Astrocyte of the cerebellum (primary cell): ENCODE data around the gene NHS.

ENCODE experiments used
- DNase-seq: peaks from one replicate; pipeline ENCODE4 v3.0.0-alpha.2; 2011; ENCODE audit warnings: low read depth
- H3K4me3 ChIP-seq: 2 replicates; pipeline ENCODE4 v1.5.1; 2011; ENCODE audit warnings: mild to moderate bottlenecking, low read depth, low read length, moderate library complexity
- CTCF ChIP-seq: IDR thresholded peaks from 2 replicates; pipeline ENCODE4 v1.5.1; 2012; ENCODE audit warnings: low read length, low read depth, moderate library complexity, mild to moderate bottlenecking; ENCODE audit errors: missing control alignments
- in situ Hi-C: cut with HindIII; loops from 2 replicates; pipeline ENCODE4 v1.10.0; 2017; ENCODE audit warnings: low sequenced_read_pairs

The NHS gene

GRCh38 chrX:17473021-17473420 lies 98.0 kb downstream of the NHS start:
- no peak for TF ChIP-seq CTCF
- no peak for DNase-seq
- in situ Hi-C loops: no loop called here
- no peak overlapping the region for H3K4me3 ChIP-seq

GRCh38 chrX:17474892-17475291 lies 99.9 kb downstream of the NHS start:
- no peak for TF ChIP-seq CTCF
- DNase-seq: no peak
- H3K4me3 ChIP-seq: no peak overlapping the region
- in situ Hi-C loops: no loop called here

- no peak for TF ChIP-seq CTCF
- DNase-seq: no peak
- H3K4me3 ChIP-seq: no peak overlapping the region
- in situ Hi-C loops: no loop called here
Measured at GRCh38 chrX:17475449-17476217, 100.6 kb downstream of the NHS start.

GRCh38 chrX:17476411-17476810 lies 101.4 kb downstream of the NHS start:
- no peak overlapping the region for H3K4me3 ChIP-seq
- in situ Hi-C loops: no loop called here
- TF ChIP-seq CTCF: no peak
- no peak for DNase-seq

- DNase-seq: no peak
- in situ Hi-C loops: no loop called here
- H3K4me3 ChIP-seq: no peak overlapping the region
Measured at GRCh38 chrX:17481086-17481485, 106.1 kb downstream of the NHS start.

GRCh38 chrX:17484592-17484991 lies 109.6 kb downstream of the NHS start:
- H3K4me3 ChIP-seq: no peak overlapping the region
- TF ChIP-seq CTCF: no peak
- no peak for DNase-seq
- in situ Hi-C loops: no loop called here

More at GRCh38 chrX:17481086-17481485, 106.1 kb downstream of the NHS start:
- TF ChIP-seq CTCF: no peak
